Activated CD4-positive, alpha-beta T cell treated with anti-CD3 and anti-CD28 coated beads, Interleukin-2, amount 50 U/mL, for 24 hours (primary cell): ENCODE measurements around the gene ABTB2.
"Not testable (repeated sequence)": the region's sequence is repeated elsewhere in the genome, so short reads cannot be mapped to it uniquely, and the experiment has no call there.

ENCODE experiments used
- DNase-seq, 2 donors: peaks; one replicate each; pipeline ENCODE4 v3.0.0-alpha.2; 2020; ENCODE audit warnings: low read depth in 1 of 2, low spot score in 1 of 2

ABTB2 gene

DNA sequence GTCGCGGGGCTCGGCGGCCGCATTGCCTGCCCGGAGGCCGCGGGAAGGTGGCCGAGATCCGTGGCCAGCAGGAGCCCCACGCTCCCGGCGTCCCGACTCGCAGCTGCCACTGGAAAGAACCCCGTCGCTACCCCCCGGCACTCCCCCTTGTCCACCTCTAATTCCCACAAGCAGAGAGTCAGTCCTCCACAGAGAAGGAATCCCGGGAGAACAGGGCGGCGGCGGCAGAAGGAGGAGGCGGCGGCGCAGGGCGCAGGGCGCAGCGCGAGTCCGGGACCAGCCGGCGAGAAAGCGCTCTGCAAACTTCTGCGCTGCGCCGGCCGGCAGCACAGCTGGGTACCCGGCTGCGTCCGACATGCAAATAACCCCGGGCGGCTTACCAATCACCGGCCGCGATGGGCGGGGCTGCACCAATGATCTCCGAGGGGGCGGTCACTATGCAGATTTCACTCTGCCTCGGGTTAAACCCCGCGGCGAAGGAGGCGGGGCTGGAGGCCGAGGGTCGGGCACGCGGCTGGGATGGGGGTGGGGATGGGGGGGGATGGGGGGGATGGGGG is at the start of gene ABTB2:
Gene ABTB2 (minus strand): TSS at position 310 of the 557 bp plus-strand sequence.
- DNase-seq: peak; percentile 86 to 95

GRCh38 chr11:34407121-34407813 is 49.5 kb upstream of the ABTB2 start:
- DNase-seq: no peak

DNA sequence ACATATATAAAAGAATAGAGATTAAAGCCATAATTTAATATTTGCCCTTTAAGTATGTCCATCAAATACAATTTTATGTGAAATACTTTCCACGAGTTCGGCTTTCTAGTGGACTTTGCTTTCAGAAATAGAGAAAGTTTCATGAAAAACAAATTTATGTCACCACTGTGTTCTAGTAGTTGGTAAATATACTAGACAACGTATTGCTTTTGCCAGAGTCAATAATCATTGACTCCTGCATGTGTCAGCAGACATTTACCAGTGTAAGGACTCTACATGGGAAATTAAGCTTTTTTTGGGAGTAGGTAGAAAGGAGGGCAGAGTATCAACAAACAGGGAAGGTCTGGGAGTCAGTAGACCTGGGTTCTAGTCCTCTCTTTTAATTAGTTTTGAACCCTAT is 48.6 kb upstream of the ABTB2 start:
- DNase-seq: no peak

- peak in 1 of 2 donors; percentile 4 for DNase-seq
Observed at GRCh38 chr11:34405079-34405858, 47.5 kb upstream of the ABTB2 start.

GRCh38 chr11:34404280-34404679 is 46.5 kb upstream of the ABTB2 start:
- DNase-seq: no peak

DNA sequence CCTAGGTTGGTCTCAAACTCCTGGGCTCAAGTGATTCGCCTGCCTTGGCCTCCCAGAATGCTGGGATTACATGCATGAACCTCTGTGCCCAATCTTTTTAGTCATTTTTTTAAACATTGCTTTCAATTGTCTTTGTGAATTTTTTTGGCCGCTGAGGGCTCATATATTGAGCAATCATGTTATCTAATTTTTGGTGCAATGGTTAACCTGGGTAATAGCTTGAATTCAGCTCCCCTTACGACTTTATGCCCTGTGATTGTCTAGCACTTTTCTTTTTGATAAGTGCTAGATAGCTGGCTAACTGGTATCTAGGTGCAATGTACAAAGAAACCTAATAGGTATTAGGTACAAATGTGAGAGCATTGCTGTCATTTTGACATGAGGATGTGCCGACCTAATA is 45.6 kb upstream of the ABTB2 start:
- no peak for DNase-seq

DNA sequence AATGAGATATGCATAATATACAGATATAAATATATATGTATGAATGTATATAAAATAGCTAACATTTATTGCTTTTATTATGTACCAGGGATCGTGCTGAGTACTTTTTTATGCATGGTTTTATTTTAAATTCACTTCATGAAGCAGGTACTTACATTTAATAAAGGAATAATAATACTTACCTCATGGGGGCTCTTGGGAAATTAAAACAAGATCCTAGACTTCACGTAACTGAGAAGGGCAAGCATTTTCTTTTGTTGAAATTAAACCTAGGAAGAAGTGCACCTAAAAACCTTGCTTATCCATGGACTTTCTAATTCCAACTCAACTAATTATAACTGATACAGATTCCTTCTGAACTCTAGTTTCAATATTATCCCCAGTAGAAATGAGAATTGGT is 40.0 kb upstream of the ABTB2 start:
- no peak for DNase-seq

DNA sequence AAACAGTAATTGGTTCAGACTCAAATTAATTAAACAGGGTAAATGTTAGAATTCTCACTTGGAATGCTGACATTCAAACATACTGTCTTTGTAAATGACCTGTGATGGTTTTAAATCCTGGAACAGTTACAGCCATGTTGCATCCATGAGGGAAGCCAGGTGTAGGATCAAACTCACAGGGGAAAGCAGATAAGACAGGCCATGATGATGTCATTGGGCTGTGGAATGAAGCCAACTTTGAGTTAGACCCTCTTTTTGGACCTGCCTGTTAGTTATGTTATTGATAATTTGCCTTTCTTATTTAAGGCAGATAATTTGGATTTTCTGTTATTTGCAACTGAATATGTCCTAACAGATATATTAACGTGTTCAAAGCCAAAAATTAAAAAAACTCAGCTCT is 39.3 kb upstream of the ABTB2 start:
- DNase-seq: no peak

DNA sequence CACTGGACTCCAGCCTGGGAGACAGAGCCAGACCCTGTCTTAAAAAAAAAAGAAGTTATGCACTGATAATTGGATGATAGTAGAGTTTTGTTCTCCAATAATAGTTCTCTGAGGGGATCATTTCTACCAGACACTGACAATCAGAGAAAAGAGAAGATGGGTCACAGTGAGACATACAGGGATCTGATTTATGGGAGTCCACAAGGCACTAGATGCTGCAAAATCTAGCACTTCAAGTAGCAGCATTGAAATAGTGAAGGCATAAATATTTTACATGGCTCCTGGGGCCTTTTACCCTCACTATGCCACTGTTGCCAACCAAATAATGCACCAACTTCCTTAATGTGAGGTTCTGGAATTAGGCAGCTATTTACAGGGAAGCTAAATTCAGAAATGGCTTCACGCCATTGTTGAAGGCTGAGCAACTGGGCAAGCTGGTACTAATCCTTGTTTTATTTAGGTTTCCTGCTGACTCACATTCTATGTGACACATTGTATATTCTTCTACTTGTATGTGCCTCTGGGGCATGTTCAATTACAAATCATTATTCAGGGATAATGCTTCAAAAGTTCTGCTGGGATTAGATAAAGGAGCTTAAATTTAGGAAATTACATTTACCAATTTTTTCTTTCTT is 38.2 kb upstream of the ABTB2 start:
- no peak for DNase-seq

DNA sequence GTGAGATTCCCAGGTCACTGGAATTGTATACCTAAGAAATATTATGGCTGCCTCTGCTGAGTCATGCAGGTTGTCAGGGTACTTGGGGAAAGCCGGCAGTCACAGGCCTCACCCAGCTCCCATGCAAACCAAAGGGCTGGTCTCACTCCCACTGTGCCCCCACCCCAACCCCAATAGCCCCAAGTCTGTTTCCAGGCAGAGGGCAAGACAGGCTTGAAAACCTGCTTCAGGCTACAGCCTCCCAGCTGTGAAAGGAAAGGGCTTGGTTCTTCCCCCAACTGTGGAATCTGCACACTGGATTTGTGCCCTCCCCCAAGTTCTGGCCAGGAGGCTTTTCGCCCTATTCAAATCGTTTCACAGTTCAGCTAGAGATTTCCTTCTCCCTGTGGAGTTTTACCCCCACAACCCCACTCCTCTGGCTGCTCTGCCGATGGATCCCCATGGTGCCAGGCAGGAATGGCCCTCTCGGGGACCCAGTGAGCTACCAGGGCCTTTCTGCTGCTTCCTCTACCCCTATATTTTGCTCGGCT is 37.0 kb upstream of the ABTB2 start:
- no peak for DNase-seq

- no peak for DNase-seq
Observed at GRCh38 chr11:34387653-34388052, 29.8 kb upstream of the ABTB2 start.

DNA sequence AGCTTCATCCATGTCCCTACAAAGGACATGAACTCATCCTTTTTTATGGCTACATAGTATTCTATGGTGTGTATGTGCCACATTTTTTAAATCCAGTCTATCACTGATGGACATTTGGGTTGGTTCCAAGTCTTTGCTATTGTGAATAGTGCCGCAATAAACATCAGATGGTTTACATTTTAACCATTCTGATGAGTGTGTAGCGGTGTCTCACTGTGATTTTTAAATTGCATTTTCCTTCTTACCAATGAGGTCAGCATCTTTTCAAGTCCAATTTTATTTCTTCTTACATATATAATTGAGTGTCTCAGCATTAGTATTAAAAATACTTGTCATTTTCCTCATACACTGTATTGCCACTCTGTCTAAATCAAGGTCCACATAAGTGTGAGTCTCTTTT is 28.5 kb upstream of the ABTB2 start:
- DNase-seq: not testable (repeated sequence)

DNA sequence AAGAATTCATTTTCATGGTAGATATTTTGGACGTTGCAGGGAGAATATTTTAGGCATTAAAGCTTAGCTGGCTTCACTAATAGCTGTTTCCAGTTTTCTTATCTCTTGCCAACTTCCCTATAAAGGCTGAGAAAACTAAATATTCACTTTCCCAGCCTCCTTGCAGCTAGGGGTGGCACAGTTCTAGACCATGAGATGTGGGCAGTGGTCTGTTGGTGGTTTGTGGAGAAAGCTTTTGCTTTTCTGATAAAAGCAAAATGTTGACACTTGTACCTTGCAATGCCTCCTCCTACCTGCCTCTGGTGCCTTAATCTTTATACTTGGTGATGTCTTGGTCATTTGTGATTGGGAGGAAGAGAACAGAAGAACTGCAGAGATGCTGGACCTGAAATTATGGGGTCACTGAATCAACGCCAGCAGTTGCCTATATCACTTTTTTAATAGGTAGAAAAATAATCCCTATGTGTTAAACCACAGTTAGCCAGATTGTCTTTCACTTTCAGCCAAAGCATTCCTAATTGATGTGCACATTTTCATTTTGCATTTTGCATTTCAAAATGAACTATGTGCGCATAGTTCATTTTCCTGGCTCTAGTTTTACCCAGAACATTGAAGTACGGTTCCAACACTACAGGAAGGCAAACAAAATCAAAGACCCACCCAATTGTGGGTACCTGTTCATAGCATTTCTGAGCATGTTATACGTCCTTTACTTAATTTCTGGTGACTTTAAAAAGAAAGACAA is 24.9 kb upstream of the ABTB2 start:
- no peak for DNase-seq

DNA sequence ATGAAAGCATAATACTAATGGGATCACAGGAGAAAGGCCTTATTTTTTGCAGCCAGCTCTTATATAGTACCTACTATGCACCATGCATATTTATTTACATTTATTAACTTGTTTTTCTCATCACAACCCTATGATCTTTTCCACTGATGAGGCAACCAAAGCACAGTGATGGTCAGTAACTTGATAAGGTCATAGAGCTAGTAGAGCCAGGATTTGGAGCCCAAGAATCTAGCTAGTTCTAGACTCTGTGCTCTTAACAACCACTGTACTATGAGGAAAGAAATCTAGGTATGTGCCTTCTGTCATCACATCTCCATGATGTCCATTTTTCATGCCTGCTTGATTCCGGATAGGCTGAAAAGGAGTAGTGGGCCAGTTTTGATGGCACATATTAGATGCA is 24.0 kb upstream of the ABTB2 start:
- DNase-seq: no peak

DNA sequence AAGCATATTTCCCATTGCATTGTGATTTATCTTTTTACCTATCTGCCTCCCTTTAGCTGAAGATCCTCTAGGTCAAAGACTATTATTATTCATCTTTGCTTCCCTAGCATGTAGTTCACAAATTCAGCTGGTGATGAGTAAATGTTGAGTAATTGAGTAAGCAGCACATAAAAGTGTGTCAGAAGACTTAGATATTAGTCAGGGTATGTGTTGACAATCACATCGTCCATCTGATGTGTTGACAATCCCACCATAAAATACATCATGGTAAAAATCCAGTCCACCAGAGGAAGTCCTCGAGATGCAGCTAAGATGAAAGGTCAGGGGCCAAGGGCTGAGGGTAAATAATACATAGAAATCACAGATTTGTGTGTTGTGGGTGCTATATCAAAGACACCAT is 22.9 kb upstream of the ABTB2 start:
- no peak for DNase-seq

DNA sequence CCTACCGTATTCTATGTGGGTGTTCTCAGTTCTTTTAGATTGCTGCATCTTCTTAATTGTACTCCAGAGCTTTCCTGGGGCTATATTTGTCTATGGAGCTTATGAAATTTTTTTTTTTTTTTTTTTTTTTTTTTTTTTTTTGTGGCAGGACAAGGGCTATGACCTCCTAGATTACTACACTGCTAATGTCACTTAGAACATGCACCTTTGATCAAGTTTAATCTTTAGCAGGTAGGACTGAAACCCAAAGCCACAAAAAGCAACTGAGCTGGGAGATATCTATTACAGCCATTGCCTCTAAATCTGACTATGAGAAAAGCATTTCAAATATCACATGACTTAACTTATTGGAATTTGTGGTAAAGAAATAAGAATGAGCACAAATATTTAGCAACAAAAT is 21.7 kb upstream of the ABTB2 start:
- no peak for DNase-seq

DNA sequence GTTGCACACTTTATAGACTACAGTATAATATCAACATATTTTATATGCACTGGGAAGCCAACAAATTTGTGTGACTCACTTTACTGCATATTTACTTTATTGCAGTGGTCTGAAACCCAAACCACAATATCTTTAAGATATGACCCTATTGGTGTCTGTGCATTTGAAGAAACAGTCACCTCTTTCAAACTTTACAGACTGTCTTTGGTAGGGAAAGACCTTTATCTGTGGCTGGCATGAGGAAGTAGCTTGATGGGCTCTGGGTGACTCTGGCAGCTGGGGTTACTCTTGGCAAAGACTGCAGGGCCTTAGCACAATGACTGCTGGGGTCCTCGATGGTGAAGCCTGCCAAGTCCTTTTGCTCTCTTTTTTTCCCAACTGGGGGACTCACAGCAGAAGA is 21.3 kb upstream of the ABTB2 start:
- no peak for DNase-seq

DNA sequence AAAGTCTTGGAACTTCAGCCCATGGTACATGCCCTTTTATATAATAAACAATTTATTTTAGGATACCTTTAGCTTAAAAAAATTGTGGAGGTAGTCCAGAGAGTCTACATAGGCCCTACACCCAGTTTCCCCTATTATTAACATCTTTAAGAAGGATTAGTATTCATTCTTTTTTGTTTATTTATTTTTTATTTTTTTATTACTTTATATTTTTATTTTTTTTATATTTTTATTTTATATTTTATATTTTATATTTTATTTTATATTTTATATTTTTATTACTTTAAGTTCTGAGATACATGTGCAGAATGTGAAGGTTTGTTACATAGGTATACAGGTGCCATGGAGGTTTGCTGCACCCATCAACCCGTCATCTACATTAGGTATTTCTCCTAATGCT is 15.9 kb upstream of the ABTB2 start:
- no peak for DNase-seq

- no peak for DNase-seq
Observed at GRCh38 chr11:34366522-34366921, 8.7 kb upstream of the ABTB2 start.

DNA sequence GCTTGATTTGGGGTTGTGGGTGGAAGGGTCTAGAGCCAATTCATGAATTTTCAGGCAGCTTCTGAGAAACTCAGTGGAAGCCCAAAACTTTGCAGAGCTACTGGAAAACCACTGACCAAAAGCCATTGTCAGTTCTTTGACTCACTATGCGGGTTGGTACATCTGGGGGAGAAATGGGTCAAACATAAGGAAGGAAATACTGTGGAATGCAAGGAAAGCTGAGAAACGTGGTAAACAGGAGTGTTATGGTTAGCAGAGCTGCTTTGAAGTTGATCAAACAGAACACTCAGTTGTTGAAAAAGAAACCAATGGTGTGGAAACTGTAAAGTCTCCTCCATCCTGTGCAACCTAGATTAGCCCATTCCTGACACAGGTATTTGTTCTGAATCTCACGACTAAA is 6.3 kb upstream of the ABTB2 start:
- DNase-seq: no peak
